GM21786 (cell line): ENCODE data around the gene MYLK.
A peak's percentile ranks its signal among the peaks of the same experiment; 100 is the strongest.
"Not testable (repeated sequence)": the region's sequence is repeated elsewhere in the genome, so short reads cannot be mapped to it uniquely, and the experiment has no call there.

Source experiments
- ATAC-seq: cut with Tn5 transposase; IDR thresholded peaks from one replicate; pipeline ENCODE4 v1.9.1; 2021; ENCODE audit not compliant: unreplicated experiment

Gene MYLK

DNA sequence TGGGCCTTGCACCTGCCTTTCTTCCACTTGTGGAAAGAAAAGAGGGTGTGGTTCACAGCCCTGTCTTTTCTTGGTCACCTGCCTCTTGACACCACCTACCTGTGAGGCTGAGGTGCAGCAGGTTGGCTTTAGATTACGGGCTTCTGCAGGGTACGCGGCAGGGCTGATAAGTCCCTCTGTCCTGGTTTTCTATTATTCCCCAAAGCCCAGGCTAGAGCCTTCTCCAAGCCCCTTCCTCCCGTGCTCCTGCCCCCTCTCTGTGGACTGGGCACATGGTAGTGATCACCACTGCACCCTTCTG, 254.4 kb downstream of the MYLK start:
- no peak for ATAC-seq

DNA sequence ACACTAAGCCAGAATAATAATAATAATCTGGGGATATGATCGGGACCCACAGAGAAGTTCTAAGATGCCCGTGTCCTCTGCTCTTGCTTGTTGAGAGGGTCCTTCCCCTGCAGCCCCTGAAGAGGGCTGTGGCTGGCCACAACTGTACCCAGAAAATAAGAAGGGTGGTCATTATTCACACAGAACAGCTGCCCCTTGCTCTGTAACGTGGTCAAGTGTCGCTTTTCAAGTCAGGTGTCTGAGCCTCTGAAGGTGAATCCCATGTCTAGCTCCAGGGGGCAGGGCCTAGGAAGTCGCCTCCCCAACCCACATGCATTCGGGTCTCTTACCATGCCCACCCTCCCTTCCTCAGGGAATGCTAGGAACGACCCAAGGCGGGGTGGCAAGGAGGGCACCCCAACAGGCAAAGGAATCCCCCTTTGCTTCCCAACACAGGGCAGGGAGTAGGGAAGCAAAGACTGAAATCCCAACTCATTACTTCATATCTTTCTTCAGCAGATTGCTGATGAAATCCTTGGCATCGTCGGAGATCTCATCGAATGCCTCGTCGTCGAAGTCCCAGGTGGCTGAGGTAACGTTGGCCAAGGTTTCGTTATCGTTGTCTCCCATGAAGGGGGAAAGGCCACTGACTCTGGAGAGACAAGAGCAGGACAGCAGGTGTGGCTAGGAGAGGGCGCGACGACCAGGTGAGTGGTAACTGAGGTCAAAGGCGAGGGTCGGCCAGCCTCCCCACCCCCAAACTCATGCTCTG, 255.0 kb downstream of the MYLK start:
- no peak for ATAC-seq

DNA sequence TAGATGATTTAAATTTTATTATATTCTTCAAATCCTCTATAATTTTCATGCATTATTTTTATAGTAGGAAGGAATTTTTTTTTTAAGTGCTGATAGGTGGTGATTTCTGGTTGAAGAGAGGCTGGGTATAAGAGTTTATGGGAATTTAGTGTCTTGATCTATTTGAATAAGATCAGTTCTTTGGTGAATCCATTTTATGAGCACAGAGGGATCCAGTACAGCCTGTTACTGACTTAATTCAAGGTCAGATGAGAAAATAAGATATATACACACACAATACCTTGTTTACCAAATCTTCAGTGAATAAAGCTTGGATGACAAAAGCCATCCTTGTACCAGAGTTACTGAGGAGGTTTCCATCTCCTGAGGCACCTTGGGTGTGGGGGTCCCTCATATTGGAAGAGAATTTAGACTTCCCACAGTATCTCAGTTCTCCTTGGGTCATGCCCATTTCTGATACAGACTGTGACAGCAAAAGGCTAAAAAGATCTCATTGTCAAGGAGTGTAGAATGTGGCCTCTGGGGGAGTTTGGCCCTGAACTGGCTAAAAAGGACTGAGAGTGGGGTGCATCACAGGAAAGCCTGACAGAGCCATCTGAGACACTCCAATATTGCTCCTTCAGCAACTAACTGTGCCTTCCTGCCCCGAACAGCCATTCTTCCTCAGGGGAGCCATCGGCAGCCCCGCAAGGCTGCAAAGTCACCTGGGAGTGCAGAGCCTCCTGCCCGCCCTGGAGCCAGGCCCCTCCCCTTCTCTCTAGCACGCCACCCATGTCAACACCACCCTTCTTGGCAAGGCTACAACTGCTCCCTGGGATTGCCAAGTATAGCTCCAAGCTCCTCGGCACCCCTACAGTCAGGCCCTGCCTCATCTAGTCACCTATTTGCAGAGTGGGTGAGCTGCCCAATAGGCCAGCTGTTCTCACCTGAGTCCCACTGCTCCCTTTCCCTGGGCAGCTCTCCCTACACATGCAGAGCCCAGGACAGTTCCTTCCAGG, 256.2 kb downstream of the MYLK start:
- ATAC-seq, result no peak

DNA sequence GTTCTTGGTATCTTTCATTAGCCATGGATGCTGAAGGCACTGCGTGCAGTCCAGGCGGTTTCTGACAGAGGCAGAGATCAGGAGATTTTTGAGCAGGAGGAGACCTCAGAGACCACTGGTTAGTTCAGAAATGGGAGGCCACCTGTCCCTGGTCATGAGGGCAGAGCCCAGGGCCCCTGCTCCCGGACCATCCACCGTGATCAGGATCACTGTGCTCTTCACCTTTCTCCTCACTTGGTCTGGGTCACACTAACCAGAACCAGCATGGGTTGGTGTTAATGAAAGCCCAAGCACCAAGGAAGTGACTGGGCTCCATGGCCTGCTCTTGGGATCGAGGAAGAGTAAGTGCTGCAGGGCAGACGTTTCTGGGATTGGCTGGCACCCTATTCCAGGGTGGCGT, 257.3 kb downstream of the MYLK start:
- ATAC-seq, result no peak

DNA sequence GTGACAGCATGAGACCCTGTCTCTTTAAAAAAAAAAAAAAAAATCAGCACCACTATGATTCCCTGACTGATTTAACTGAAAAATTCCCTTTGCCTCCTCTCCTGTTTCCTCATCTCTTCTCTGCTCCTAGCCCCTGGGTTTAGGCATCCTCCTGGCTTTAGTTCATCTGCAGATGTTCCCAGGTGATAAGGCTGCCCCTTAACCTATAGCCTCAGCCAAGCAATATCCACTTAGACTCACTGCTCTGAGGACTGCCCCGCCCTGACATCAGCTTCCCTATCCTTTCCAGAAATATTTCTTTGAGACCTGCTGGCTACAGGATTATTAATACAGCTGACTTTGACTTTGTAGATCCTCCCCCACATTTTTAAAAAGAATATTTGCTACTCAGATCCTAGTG, 259.8 kb downstream of the MYLK start:
- no peak for ATAC-seq

DNA sequence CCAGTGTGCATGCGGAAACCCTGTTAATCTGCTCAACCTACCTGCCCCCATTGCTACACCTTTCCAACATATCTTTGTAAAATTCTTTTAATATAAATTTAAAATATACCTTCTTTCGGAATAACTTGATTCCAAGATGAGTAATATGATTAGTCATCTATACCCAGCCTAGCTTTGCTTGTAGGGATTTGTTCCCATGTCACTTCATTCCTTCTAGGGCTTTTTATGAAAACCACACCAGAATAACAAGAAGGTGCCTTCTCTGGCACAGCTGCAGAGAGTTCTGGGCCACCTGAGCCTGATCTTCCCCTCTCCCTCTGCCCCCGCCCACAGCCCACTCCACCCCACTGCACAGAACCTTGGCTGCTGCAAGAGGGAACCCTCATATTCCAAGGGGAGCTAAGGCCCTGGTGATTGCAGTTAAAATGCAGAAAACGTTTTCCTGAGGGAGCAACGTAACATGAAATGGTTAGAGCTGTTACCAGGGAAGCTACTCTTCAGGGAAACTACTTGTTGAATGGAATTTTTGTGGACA, 260.7 kb downstream of the MYLK start:
- no peak for ATAC-seq

DNA sequence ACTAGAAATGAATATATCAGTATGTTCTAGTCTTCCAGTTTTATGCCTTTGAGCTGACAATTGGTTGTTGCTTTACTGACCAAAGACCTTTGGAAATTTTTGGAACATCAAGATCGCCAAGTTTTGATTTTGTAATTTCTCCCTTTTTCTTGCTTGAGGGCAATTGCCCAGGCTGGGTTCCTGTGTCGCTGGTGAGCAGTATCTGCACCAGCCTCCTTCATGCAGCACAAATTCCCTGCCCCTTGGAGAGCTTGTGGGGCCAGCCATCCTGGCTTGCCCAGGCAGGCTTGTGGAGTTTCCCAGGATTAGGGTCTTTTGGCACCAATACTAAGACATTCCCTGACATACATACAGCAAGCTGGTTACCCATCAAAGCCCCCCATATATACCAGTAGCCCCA, 261.4 kb downstream of the MYLK start:
- no peak for ATAC-seq

DNA sequence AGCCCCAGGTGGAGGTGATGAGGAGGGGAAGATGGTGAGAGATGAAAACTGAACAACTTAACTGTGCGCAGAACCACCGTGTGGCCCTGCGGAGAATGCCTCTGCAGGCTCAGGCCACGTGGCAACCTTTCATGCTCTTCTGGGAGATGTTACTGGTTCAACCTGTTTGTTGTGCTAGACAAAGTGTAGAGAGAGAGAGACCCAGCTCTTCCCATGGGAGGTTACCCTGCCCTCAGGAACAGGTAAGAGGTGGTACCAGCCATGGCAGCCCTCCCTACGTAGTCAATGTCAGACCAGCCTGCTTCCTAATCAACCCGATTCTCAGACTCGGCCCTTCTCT, 262.3 kb downstream of the MYLK start:
- no peak for ATAC-seq

DNA sequence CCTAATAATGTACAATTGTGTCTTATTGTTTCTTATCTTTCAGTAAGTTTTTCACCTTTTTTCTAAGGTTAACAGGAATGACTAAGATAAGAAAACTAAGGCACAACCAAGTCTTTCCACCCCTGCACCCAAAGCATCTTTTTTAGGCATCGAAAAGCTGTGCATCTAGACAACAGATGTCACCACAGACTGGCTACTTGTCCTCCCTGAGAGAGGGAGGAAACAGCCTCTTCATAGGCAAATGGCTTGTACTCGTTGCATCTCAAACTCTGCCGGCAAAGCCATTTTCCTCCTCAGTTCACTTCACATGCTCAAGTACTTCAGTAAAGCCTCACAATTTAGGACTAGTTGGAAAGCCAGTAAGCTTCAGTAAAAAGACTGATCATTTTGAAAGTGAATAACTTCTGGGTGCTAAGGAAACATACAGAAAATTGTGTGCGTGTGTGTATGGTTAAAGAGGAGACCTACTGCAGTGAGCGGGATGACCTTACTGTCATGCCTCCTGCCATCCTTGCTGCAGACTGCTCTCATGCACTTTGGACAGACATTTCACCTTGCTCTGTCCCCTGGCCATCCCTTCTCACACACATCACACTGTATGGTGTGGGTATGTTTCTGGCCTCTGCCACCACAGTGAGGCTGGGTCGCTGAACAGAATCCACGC, 262.8 kb downstream of the MYLK start:
- no peak for ATAC-seq

DNA sequence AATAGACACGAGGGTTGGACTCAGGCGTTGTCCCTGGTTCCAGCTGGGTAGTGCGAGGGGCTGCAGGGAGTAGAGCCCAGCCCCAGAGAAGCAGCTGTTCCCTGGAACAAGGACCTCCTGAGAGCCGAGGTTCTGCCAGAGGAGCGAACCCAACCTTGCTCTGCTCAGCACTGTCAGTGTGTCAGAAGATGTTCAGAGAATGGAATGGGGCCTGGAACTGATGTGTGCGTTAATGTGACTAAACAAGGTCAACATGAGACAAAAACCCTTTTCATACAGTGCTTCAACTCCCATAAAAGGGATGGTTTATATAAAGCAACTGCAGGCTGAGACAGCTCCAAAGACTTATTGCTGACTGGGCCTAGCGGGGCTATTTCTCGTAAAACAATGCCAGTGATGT, 263.8 kb downstream of the MYLK start:
- no peak for ATAC-seq

DNA sequence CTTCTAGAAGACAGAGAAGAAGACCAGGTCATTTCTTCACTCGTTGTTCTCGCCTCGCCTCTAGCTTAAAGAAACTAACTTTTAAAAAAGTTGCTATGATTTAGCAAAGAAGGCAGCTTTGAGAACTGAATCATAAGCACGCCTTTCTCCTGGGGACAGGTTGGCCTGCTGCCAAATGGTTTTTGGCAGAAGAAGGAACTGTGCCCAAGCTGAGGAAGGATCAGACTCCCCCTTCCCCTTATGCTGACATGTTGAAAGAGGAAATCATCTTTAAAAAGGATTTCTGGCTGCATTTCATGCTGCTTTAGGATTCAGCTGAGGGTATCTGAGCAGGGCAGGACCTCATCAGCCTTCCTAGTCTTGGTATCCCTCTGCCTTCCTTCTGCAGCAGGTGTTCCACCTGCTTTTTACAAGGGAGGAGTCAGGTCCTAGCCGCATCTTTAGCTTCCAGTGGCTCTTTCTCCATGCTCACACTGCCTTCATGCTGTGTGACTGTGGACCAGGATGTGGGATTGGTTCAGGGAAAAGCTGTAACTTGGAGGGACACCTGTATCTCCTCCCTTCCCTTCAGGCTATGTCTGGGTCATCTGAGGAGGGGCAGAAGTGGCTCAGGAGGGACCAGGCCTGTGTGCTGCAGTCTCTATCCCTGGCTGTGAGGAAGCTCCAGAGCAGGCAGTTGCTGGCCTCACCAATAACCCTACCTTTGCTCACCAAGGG, 265.2 kb downstream of the MYLK start:
- ATAC-seq, result no peak

DNA sequence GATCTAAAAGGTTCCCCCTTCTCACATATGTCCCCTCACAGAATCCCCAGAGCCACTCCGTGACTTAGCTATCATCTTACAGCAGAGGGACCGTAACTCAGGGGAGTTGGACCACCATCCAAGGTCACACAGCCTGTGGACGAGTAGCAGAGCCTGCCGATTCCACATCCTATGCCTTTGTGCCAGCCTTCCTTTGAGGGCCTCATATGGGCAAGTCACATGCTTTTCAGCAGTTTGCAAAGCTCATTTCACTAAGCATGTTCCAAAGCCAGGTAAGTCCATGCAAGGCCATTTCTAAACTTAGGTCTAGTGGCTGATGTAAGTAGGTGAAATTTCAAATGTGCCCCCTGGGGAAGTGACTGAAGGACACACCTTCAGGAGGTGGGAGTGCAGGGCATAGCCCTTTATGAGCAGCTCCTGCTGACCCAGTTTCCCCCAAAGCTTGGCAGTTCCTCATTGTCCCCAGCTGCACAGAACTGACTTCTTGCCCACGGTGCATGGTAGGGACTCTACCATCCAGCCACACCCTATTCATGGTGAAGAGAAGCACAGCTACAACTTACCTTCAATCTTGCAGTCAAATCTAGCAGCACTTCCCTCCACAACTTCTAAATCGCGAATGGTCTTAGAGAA, 265.9 kb downstream of the MYLK start:
- no peak for ATAC-seq

DNA sequence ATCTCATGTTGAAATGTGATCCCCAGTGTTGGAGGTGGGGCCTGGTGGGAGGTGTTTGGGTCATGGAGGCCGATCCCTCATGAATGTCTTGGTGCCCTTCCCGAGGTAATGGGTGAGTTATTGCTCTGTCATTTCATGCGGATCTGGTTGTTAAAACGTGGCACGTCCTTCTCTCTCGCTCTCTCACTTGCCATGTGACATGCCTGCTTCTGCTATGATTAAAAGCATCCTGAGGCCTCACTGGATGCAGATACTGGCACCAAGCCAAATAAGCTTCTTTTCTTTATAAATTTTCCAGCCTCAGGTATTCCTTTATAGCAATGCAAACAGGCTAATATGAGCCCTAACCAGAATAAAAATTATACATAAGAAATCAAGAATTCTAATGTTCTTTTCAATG, 267.5 kb downstream of the MYLK start:
- ATAC-seq, result no peak

DNA sequence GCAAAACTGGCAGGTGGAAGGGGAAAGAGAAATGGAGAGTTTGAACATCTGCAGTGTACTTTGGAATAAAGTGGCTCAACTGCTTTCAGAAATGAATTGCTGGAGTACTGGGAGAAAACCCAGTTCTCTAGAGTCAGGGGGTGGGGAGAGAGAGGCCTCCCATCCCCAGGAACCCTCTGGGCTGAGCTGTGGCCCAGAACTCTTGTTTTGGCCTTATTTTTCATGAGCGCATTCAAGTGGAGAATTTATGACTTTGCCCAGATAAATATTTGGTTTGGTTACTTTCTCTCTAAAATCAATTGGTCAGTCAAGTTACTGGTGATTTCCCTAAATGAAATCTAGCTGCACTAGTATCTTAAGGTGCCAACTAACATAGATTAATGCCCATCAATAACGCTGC, 270.6 kb downstream of the MYLK start:
- ATAC-seq, result no peak

DNA sequence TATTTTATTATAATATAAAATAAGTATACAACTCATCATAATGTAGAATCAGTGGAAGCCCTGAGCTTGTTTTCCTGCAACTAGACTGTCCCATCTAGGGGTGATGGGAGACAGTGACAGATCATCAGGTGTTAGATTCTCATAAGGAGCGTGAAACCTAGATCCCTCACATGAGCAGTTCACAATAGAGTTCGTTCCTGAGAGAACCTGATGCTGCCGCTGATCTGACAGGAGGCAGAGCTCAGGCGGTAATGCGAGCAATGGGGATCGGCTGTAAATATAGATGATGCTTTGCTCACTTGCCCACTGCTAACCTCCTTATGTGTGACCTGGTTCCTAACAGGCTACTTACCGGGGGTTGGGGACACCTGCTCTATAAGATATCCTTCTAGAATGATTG, 272.5 kb downstream of the MYLK start:
- not testable (repeated sequence) for ATAC-seq

DNA sequence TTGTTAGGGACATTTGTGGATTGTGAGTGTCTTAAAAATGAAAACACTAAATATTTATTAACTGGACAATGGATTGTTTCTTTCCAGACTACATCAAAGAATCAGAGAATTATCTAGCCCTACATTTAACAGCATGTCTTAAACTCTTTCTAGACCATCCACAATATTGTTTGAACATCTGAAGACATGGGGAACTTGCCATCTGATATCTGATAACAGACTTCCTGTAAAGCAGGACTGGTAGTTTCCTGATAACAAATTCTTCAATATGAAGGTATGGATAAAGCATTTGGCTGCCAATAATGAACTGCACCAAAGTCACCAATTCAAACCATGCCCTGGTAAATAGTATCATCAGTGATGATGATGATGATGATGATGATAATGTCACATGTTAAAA, 273.1 kb downstream of the MYLK start:
- ATAC-seq, result no peak

DNA sequence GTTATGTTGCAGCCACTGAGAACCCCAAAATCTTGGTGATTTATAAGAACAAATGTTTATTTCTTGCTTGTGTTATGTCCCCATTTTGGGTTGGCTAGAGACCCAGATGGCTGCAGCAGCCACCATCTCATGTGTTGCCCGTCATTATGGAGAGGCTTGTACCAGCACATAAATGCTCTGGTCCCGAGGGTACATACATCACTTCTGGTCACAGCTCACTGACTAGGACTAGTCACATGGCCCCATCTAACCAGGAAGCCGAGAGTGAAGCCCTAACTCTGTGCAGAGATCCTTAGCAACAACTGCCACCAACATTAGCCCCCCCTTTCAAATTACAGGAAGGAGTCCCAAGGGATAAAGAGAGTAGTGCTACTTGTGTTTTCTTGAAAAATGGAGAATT, 273.8 kb downstream of the MYLK start:
- ATAC-seq, result peak; percentile 91

DNA sequence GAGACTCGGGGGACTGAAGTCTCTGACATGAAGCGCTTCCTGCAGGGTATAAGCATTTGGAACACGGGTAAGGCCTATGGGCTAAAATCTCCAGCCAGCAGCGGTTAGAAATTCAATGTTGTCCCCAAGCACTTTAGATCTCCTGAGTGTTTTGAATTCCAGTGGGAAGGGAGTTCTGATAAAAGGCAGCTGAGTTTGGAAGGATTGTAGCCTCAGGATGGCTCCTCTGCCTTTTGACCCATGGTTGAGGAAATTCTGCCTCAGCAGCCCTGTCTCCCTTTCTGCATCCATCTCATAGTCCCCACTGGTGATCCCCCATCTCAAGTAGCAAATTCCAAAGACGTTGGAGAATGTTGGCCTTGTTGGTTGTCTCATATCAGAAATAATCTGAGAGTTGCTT, 275.1 kb downstream of the MYLK start:
- no peak for ATAC-seq

DNA sequence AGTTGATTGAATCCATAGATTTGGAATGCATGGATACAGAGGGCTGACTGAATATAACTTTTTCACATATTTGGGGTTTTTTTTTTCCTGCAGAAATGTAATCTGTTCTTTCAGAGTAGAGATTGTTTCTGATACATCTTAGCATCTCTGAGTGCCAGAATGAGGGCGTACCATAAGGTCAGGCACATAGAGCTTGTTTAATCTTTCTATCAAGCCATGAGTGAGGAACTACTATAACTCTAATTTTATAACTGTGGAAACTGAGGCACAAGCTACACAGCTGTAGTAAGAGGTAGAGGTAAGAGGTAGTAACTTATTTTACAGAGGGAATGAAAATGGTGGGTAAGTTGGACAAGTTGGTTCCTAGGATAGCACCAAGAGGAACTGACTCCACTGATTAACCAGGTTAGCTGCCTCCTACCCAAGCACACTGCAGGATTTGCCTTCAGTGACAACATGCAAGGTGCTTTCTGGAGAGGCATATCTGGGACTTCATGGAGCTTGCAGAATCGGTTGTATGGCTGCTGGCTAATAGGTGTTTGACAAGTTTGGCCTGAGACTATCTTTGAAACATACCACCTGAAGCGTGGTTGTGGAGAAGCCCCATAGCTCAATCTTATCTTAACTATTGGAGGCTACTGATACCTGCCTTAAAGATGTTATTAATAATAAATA, 275.7 kb downstream of the MYLK start:
- no peak for ATAC-seq

DNA sequence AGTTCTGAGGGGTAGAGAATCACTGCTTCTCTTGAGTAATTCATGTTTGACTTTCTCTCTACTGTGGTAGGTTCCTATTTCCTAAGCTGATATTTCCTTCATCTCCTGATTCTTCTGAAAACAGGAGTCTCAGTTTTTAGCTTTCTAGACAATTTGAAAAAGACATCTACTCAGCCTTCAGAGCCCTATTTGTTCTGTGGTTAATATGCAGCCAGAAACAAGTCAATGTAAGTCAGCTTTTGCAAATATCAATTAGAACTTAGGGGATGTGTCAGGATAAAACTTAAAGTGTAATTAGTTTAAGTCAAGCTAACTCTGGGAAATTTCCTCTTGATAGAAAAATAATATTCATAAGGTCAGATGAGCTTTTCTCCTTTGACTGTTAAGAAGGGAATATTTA, 277.6 kb downstream of the MYLK start:
- ATAC-seq, result no peak
